IMR-90 (cell line): ENCODE results near the gene ATP8B3. TPM values are rescaled to one million over a fixed set of nuclear protein-coding genes. Genes with fewer than 3 reads are reported as not detected.

Source experiments
- ATAC-seq: fragments of 200-7000 bp; cut with Tn5 transposase; 2 replicates; pipeline ENCODE4 v1.9.1; 2020; ENCODE audit warnings: low read depth, mild to moderate bottlenecking, moderate library complexity
- BruUV-seq: library from RNA; stranded (reverse); fragments of 400-500 nt; replicated peaks from 2 replicates; lab custom pipeline; 2021; lab: Mats Ljungman, UMichigan
- CTCF ChIA-PET: fragments of 300-600 bp; formaldehyde crosslinking; extraction: SDS; loops from one replicate; lab custom pipeline; 2021; ENCODE audit warnings: antibody characterized with exemption; lab: Yijun Ruan, JAX
- POLR2A ChIA-PET: fragments of 300-600 bp; sonication (Branson Sonifier 250); formaldehyde crosslinking; loops from one replicate; lab custom pipeline; 2022; ENCODE audit warnings: antibody characterized with exemption; ENCODE audit not compliant: unreplicated experiment; lab: Charles Lee
- DNase-seq: peaks from one replicate; pipeline ENCODE4 v3.0.0; 2013
- H2AFZ ChIP-seq: replicated peaks from 2 replicates; pipeline ENCODE3; 2013; ENCODE audit warnings: low read length, mild to moderate bottlenecking; ENCODE audit not compliant: poor library complexity
- H2AK5ac ChIP-seq: 2 replicates; pipeline ENCODE4 v1.6.1; 2013; ENCODE audit warnings: low read depth, low read length, inconsistent platforms
- H2AK9ac ChIP-seq: replicated peaks from 2 replicates; pipeline ENCODE3; 2013; ENCODE audit warnings: mild to moderate bottlenecking, low read depth, low read length, moderate library complexity; ENCODE audit not compliant: poor library complexity
- H2BK120ac ChIP-seq: 2 replicates; pipeline ENCODE4 v1.6.1; 2013; ENCODE audit warnings: low read depth, low read length, inconsistent platforms
- H2BK15ac ChIP-seq: 3 replicates; pipeline ENCODE4 v1.6.1; 2013; ENCODE audit warnings: low read depth, low read length, inconsistent platforms
- H2BK20ac ChIP-seq: 2 replicates; pipeline ENCODE4 v1.6.1; 2013; ENCODE audit warnings: low read depth, mild to moderate bottlenecking, inconsistent platforms, low read length, moderate library complexity
- H2BK5ac ChIP-seq: 2 replicates; pipeline ENCODE4 v1.6.1; 2013; ENCODE audit warnings: mild to moderate bottlenecking, low read depth, low read length, inconsistent platforms; ENCODE audit not compliant: poor library complexity, severe bottlenecking
- H3K14ac ChIP-seq: replicated peaks from 2 replicates; pipeline ENCODE4 v1.6.1; 2013; ENCODE audit warnings: low read depth, low read length, inconsistent platforms
- H3K18ac ChIP-seq: 2 replicates; pipeline ENCODE4 v1.6.1; 2013; ENCODE audit warnings: low read depth, low read length, control low read depth
- H3K23ac ChIP-seq: 2 replicates; pipeline ENCODE4 v1.6.1; 2013; ENCODE audit warnings: low read depth, low read length, inconsistent platforms
- H3K27ac ChIP-seq: 2 replicates; pipeline ENCODE4 v1.5.1; 2013; ENCODE audit warnings: mild to moderate bottlenecking, control low read depth, low read length; ENCODE audit not compliant: insufficient read depth
- H3K27me3 ChIP-seq: 2 replicates; pipeline ENCODE4 v1.6.1; 2013; ENCODE audit warnings: low read length; ENCODE audit not compliant: control insufficient read depth, insufficient read depth
- H3K36me3 ChIP-seq: 2 replicates; pipeline ENCODE4 v1.6.1; 2013; ENCODE audit warnings: low read length, mixed read lengths; ENCODE audit not compliant: control insufficient read depth, insufficient read depth
- H3K4ac ChIP-seq: 2 replicates; pipeline ENCODE4 v1.6.1; 2013; ENCODE audit warnings: low read depth, low read length, inconsistent platforms
- H3K4me1 ChIP-seq: 2 replicates; pipeline ENCODE4 v1.6.1; 2013; ENCODE audit warnings: low read length, mixed read lengths; ENCODE audit not compliant: control insufficient read depth, insufficient read depth
- H3K4me2 ChIP-seq: 2 replicates; pipeline ENCODE4 v1.6.1; 2013; ENCODE audit warnings: low read depth, mild to moderate bottlenecking, control low read depth, low read length, moderate library complexity
- H3K4me3 ChIP-seq: 2 replicates; pipeline ENCODE4 v1.5.1; 2013; ENCODE audit warnings: low read depth, mild to moderate bottlenecking, control low read depth, low read length, moderate library complexity; ENCODE audit not compliant: insufficient read depth
- H3K56ac ChIP-seq: 2 replicates; pipeline ENCODE4 v1.6.1; 2013; ENCODE audit warnings: low read length, inconsistent platforms; ENCODE audit not compliant: insufficient read depth; ENCODE audit errors: extremely low read depth
- H3K79me1 ChIP-seq, 2 experiments: 2 replicates each; pipeline ENCODE4 v1.6.1; 2013; ENCODE audit warnings: low read length in 2 of 2, inconsistent platforms in 1 of 2, low read depth in 1 of 2
- H3K9ac ChIP-seq: 2 replicates; pipeline ENCODE4 v1.6.1; 2013; ENCODE audit warnings: low read depth, low read length, control low read depth
- H3K9me1 ChIP-seq: 2 replicates; pipeline ENCODE4 v1.6.1; 2013; ENCODE audit warnings: low read length, inconsistent platforms; ENCODE audit not compliant: insufficient read depth
- H3K9me3 ChIP-seq: 2 replicates; pipeline ENCODE4 v1.6.1; 2013; ENCODE audit warnings: low read length; ENCODE audit not compliant: control insufficient read depth, insufficient read depth
- H4K20me1 ChIP-seq: 2 replicates; pipeline ENCODE4 v1.6.1; 2013; ENCODE audit warnings: low read length, inconsistent platforms; ENCODE audit not compliant: insufficient read depth
- H4K5ac ChIP-seq: 2 replicates; pipeline ENCODE4 v1.6.1; 2013; ENCODE audit warnings: mild to moderate bottlenecking, low read depth, low read length, control low read depth
- H4K8ac ChIP-seq, 2 experiments: 2 replicates each; pipeline ENCODE4 v1.6.1; 2013; ENCODE audit warnings: low read depth in 2 of 2, low read length in 2 of 2, control low read depth in 1 of 2, inconsistent platforms in 1 of 2
- H4K91ac ChIP-seq: 2 replicates; pipeline ENCODE4 v1.6.1; 2013; ENCODE audit warnings: low read depth, low read length, inconsistent platforms; ENCODE audit not compliant: insufficient read depth
- BHLHE40 ChIP-seq: fragments of 150-350 bp; IDR thresholded peaks from 2 replicates; pipeline ENCODE4 v1.6.1; 2016; ENCODE audit warnings: mild to moderate bottlenecking, low read depth, low read length
- CEBPB ChIP-seq: IDR thresholded peaks from 2 replicates; pipeline ENCODE4 v1.6.1; 2012; ENCODE audit warnings: low read depth, low read length, improper control_type of control experiment
- CHD1 ChIP-seq: IDR thresholded peaks from 2 replicates; pipeline ENCODE4 v1.6.1; 2012; ENCODE audit warnings: low read depth, low read length, improper control_type of control experiment
- CTCF ChIP-seq: conservative IDR thresholded peaks from 2 replicates; pipeline ENCODE4 v1.5.1; 2012; ENCODE audit warnings: mild to moderate bottlenecking, low read depth, low read length, improper control_type of control experiment
- ELK1 ChIP-seq: fragments of 150-350 bp; IDR thresholded peaks from 2 replicates; pipeline ENCODE4 v1.6.1; 2016; ENCODE audit warnings: low read depth, mild to moderate bottlenecking, low read length, moderate library complexity, borderline replicate concordance
- FOS ChIP-seq: fragments of 150-350 bp; IDR thresholded peaks from 2 replicates; pipeline ENCODE4 v1.6.1; 2016; ENCODE audit warnings: low read depth, low read length
- MAFK ChIP-seq: IDR thresholded peaks from 2 replicates; pipeline ENCODE4 v1.6.1; 2012; ENCODE audit warnings: low read depth, low read length, improper control_type of control experiment
- MAZ ChIP-seq: IDR thresholded peaks from 2 replicates; pipeline ENCODE4 v1.6.1; 2012; ENCODE audit warnings: low read depth, mild to moderate bottlenecking, low read length, improper control_type of control experiment, moderate library complexity, borderline replicate concordance
- MXI1 ChIP-seq: IDR thresholded peaks from 2 replicates; pipeline ENCODE4 v1.6.1; 2012; ENCODE audit warnings: low read depth, mild to moderate bottlenecking, low read length, moderate library complexity, borderline replicate concordance
- NFE2L2 ChIP-seq: fragments of 150-350 bp; IDR thresholded peaks from 2 replicates; pipeline ENCODE4 v1.6.1; 2016; ENCODE audit warnings: low read depth, mild to moderate bottlenecking, low read length
- POLR2A ChIP-seq: IDR thresholded peaks from 2 replicates; pipeline ENCODE4 v1.6.1; 2012; ENCODE audit warnings: mild to moderate bottlenecking, low read depth, low read length
- RAD21 ChIP-seq: IDR thresholded peaks from 2 replicates; pipeline ENCODE4 v1.6.1; 2012; ENCODE audit warnings: low read length, improper control_type of control experiment
- RCOR1 ChIP-seq: IDR thresholded peaks from 2 replicates; pipeline ENCODE4 v1.6.1; 2012; ENCODE audit warnings: mild to moderate bottlenecking, low read length, improper control_type of control experiment; ENCODE audit not compliant: insufficient replicate concordance
- RFX5 ChIP-seq: IDR thresholded peaks from 2 replicates; pipeline ENCODE4 v1.8.0; 2012; ENCODE audit warnings: low read depth, mild to moderate bottlenecking, low read length, moderate library complexity
- SMC3 ChIP-seq: fragments of 150-350 bp; IDR thresholded peaks from 2 replicates; pipeline ENCODE4 v1.6.1; 2016; ENCODE audit warnings: low read depth, mild to moderate bottlenecking, antibody characterized with exemption, low read length, moderate library complexity
- USF2 ChIP-seq: fragments of 150-350 bp; IDR thresholded peaks from 2 replicates; pipeline ENCODE4 v1.6.1; 2017; ENCODE audit warnings: mild to moderate bottlenecking, antibody characterized with exemption, low read length, low read depth
- WGBS, 2 experiments: methylation state at CpG; one replicate each; pipeline versions ENCODE4 v1.1.5 to v1.1.7; 2013; ENCODE audit warnings: missing lambda C conversion rate in 2 of 2; ENCODE audit not compliant: insufficient read length in 1 of 2; ENCODE audit errors: extremely low coverage in 2 of 2; 5-methylcytosine and 5-hydroxymethylcytosine counted together
- dilution Hi-C: fragments of 300-500 bp; cut with HindIII; formaldehyde crosslinking; loops from one replicate; pipeline ENCODE4 v1.14.3; 2018; ENCODE audit warnings: low sequenced_read_pairs; ENCODE audit not compliant: unreplicated experiment
- in situ Hi-C: fragments of 300-500 bp; cut with MboI; formaldehyde crosslinking; loops from 3 replicates; pipeline ENCODE4 v1.14.3; 2019; ENCODE audit warnings: low sequenced_read_pairs, inconsistent platforms, mixed read lengths
- intact Hi-C: fragments of 100-400 bp; cut with micrococcal nuclease; formaldehyde crosslinking; loops from 2 replicates; pipeline ENCODE4 v1.10.0; 2022
- polyA plus RNA-seq, 3 experiments: library from polyadenylated mRNA; depleted of rRNA; stranded (reverse); fragments of >200 nt; gene quantifications; 2 replicates each; pipeline ENCODE4 v1.2.3, GENCODE V29; 2012; ENCODE audit warnings: low replicate concordance in 1 of 3
- total RNA-seq: library from RNA; depleted of rRNA; stranded (reverse); fragments of >200 nt; gene quantifications from 2 replicates; pipeline ENCODE4 v1.2.3, GENCODE V29; 2012

ATP8B3 gene
- total and polyA plus RNA-seq, 2 of the 4 experiments (the other 2 are of a cell fraction), result 1.6 to 8.1 TPM

GRCh38 chr19:1744133-1744665, 67.9 kb downstream of the ATP8B3 start:
- CTCF ChIA-PET, result no interaction called here
- DNase-seq, result no peak
- dilution Hi-C loops, result no loop called here

More at GRCh38 chr19:1744133-1744665, 67.9 kb downstream of the ATP8B3 start:
- Histone ChIP-seq H4K91ac (no peak overlapping the region), H3K4me2 (no peak overlapping the region), H2BK120ac (no peak overlapping the region), H4K5ac (no peak overlapping the region), H3K4me3 (no peak overlapping the region), H3K9ac (no peak overlapping the region), H2AK9ac (no peak overlapping the region), H3K4me1 (peaks cover 12% of the 10 kb centered on the region), H4K20me1 (peaks cover 6% of the 10 kb centered on the region), H3K9me1 (peaks cover 6% of the 10 kb centered on the region), H3K27ac (no peak overlapping the region), H3K23ac (no peak overlapping the region), H2AK5ac (no peak overlapping the region), H4K8ac (no peak overlapping the region), H3K56ac (no peak overlapping the region), H3K27me3 (peaks cover 37% of the 10 kb centered on the region), H2BK20ac (no peak overlapping the region), H3K4ac (no peak overlapping the region), H3K9me3 (peaks cover 9% of the 10 kb centered on the region), H3K79me1 (no peaks in the 10 kb centered on the region), H3K14ac (no peak overlapping the region), H3K18ac (no peak overlapping the region), H3K36me3 (no peaks in the 10 kb centered on the region), H2BK15ac (no peak overlapping the region), H2BK5ac (no peak overlapping the region), H2AFZ (no peak overlapping the region)
- no TSS peak for BruUV-seq
- in situ Hi-C loops (no loop called here), intact Hi-C loops (no loop called here)
- POLR2A ChIA-PET, result no interaction called here
- no peak for ATAC-seq
- no CpG with 5 or more reads among the region's 10 CpGs for WGBS, 2 experiments
- TF ChIP-seq CHD1, result no peak
- TF ChIP-seq SMC3, result no peak
- TF ChIP-seq RFX5, result no peak
- no peak for TF ChIP-seq MXI1
- no peak for TF ChIP-seq FOS
- TF ChIP-seq BHLHE40, result no peak
- no peak for TF ChIP-seq RCOR1
- TF ChIP-seq USF2, result no peak
- no peak for TF ChIP-seq MAZ
- no peak for TF ChIP-seq RAD21
- TF ChIP-seq CTCF, result no peak
- no peak for TF ChIP-seq ELK1
- no peak for TF ChIP-seq MAFK
- no peak for TF ChIP-seq NFE2L2
- no peak for TF ChIP-seq CEBPB
- TF ChIP-seq POLR2A, result no peak
